Measurements from ENCODE around the gene PADI3. TPM values are rescaled to one million over a fixed set of nuclear protein-coding genes. Genes with fewer than 3 reads are reported as not detected.

Gene PADI3
- total RNA-seq, 2 experiments from 2014 or later, result not detected

- no peak overlapping the region for H3K4me3 Mint-ChIP-seq
- CTCF ChIA-PET, result no interaction called here
- DNase-seq, result no peak
Measured at GRCh38 chr1:17255336-17255735, 6.4 kb downstream of the PADI3 start.

GRCh38 chr1:17258116-17258757 is 9.3 kb downstream of the PADI3 start:
- H3K27me3 Mint-ChIP-seq, result peaks cover 7% of the 10 kb centered on the region
- ChIA-PET CTCF (no interaction called here), POLR2A (no interaction called here)
- no peaks in the 10 kb centered on the region for H3K9me3 Mint-ChIP-seq
- H3K27ac Mint-ChIP-seq, result no peak overlapping the region
- H3K4me1 Mint-ChIP-seq, result no peaks in the 10 kb centered on the region
- no peak overlapping the region for H3K4me3 Mint-ChIP-seq
- no peak for DNase-seq
- no peaks in the 10 kb centered on the region for H3K36me3 Mint-ChIP-seq (ENCODE audit: low read depth)

More at GRCh38 chr1:17255336-17255735, 6.4 kb downstream of the PADI3 start:
- Mint-ChIP-seq H3K4me1 (no peaks in the 10 kb centered on the region), H3K27ac (no peak overlapping the region), H3K36me3 (ENCODE audit: low read depth) (no peaks in the 10 kb centered on the region), H3K27me3 (no peaks in the 10 kb centered on the region), H3K9me3 (no peaks in the 10 kb centered on the region)
- POLR2A ChIA-PET, result no interaction called here

GRCh38 chr1:17258758-17259130 is 9.8 kb downstream of the PADI3 start:
- Mint-ChIP-seq H3K27me3 (peaks cover 9% of the 10 kb centered on the region), H3K36me3 (ENCODE audit: low read depth) (no peaks in the 10 kb centered on the region), H3K9me3 (no peaks in the 10 kb centered on the region), H3K4me3 (no peak overlapping the region), H3K4me1 (no peaks in the 10 kb centered on the region), H3K27ac (no peak overlapping the region)
- no peak for DNase-seq
- ChIA-PET POLR2A (no interaction called here), CTCF (no interaction called here)

GRCh38 chr1:17259233-17259873 is 10.5 kb downstream of the PADI3 start:
- H3K27me3 Mint-ChIP-seq, result peaks cover 12% of the 10 kb centered on the region
- POLR2A ChIA-PET, result no interaction called here
- no peaks in the 10 kb centered on the region for H3K36me3 Mint-ChIP-seq (ENCODE audit: low read depth)
- H3K27ac Mint-ChIP-seq, result no peak overlapping the region
- CTCF ChIA-PET, result no interaction called here
- no peaks in the 10 kb centered on the region for H3K4me1 Mint-ChIP-seq
- H3K4me3 Mint-ChIP-seq, result no peak overlapping the region
- H3K9me3 Mint-ChIP-seq, result no peaks in the 10 kb centered on the region
- no peak for DNase-seq

GRCh38 chr1:17260264-17260663 is 11.4 kb downstream of the PADI3 start:
- Mint-ChIP-seq H3K27ac (no peak overlapping the region), H3K4me3 (no peak overlapping the region), H3K27me3 (peaks cover 13% of the 10 kb centered on the region), H3K36me3 (ENCODE audit: low read depth) (no peaks in the 10 kb centered on the region), H3K4me1 (no peaks in the 10 kb centered on the region), H3K9me3 (no peaks in the 10 kb centered on the region)
- POLR2A ChIA-PET, result no interaction called here
- CTCF ChIA-PET, result no interaction called here
- DNase-seq, result no peak

GRCh38 chr1:17260738-17261137 is 11.8 kb downstream of the PADI3 start:
- Mint-ChIP-seq H3K4me1 (no peaks in the 10 kb centered on the region), H3K27me3 (peaks cover 13% of the 10 kb centered on the region), H3K4me3 (no peak overlapping the region), H3K9me3 (no peaks in the 10 kb centered on the region), H3K36me3 (ENCODE audit: low read depth) (no peaks in the 10 kb centered on the region), H3K27ac (no peak overlapping the region)
- CTCF ChIA-PET, result no interaction called here
- no peak for DNase-seq
- POLR2A ChIA-PET, result no interaction called here

GRCh38 chr1:17263936-17264335 is 15.0 kb downstream of the PADI3 start:
- H3K4me3 Mint-ChIP-seq, result no peak overlapping the region
- POLR2A ChIA-PET, result no interaction called here
- peaks cover 13% of the 10 kb centered on the region for H3K27me3 Mint-ChIP-seq
- CTCF ChIA-PET, result no interaction called here
- no peak overlapping the region for H3K27ac Mint-ChIP-seq
- no peaks in the 10 kb centered on the region for H3K36me3 Mint-ChIP-seq (ENCODE audit: low read depth)
- no peaks in the 10 kb centered on the region for H3K4me1 Mint-ChIP-seq
- H3K9me3 Mint-ChIP-seq, result no peaks in the 10 kb centered on the region
- no peak for DNase-seq

GRCh38 chr1:17264470-17264869 is 15.6 kb downstream of the PADI3 start:
- no peaks in the 10 kb centered on the region for H3K4me1 Mint-ChIP-seq
- ChIA-PET CTCF (no interaction called here), POLR2A (no interaction called here)
- no peaks in the 10 kb centered on the region for H3K9me3 Mint-ChIP-seq
- H3K27ac Mint-ChIP-seq, result no peak overlapping the region
- no peaks in the 10 kb centered on the region for H3K36me3 Mint-ChIP-seq (ENCODE audit: low read depth)
- H3K27me3 Mint-ChIP-seq, result peaks cover 13% of the 10 kb centered on the region
- DNase-seq, result no peak
- no peak overlapping the region for H3K4me3 Mint-ChIP-seq

GRCh38 chr1:17265162-17265561 is 16.3 kb downstream of the PADI3 start:
- no peak for DNase-seq
- Mint-ChIP-seq H3K9me3 (no peaks in the 10 kb centered on the region), H3K4me3 (no peak overlapping the region), H3K4me1 (no peaks in the 10 kb centered on the region), H3K36me3 (ENCODE audit: low read depth) (no peaks in the 10 kb centered on the region), H3K27me3 (peaks cover 13% of the 10 kb centered on the region), H3K27ac (no peak overlapping the region)
- CTCF ChIA-PET, result no interaction called here
- POLR2A ChIA-PET, result no interaction called here

- H3K36me3 Mint-ChIP-seq (ENCODE audit: low read depth), result no peaks in the 10 kb centered on the region
- peaks cover 13% of the 10 kb centered on the region for H3K27me3 Mint-ChIP-seq
- H3K9me3 Mint-ChIP-seq, result no peaks in the 10 kb centered on the region
- no peak overlapping the region for H3K27ac Mint-ChIP-seq
- no peaks in the 10 kb centered on the region for H3K4me1 Mint-ChIP-seq
- no peak for DNase-seq
- ChIA-PET CTCF (no interaction called here), POLR2A (no interaction called here)
- no peak overlapping the region for H3K4me3 Mint-ChIP-seq
Measured at GRCh38 chr1:17265950-17266349, 17.1 kb downstream of the PADI3 start.

- Mint-ChIP-seq H3K36me3 (ENCODE audit: low read depth) (no peaks in the 10 kb centered on the region), H3K9me3 (no peaks in the 10 kb centered on the region), H3K4me1 (no peaks in the 10 kb centered on the region), H3K4me3 (no peak overlapping the region), H3K27me3 (peaks cover 6% of the 10 kb centered on the region), H3K27ac (no peak overlapping the region)
- no peak for DNase-seq
- CTCF ChIA-PET, result interaction anchor here (0.7 kb wide), 1 partner anchor 139 kb away, joined by 3 read pairs; no protein-coding TSS in a partner anchor
- POLR2A ChIA-PET, result no interaction called here
Measured at GRCh38 chr1:17270891-17271765, 22.2 kb downstream of the PADI3 start.

- Mint-ChIP-seq H3K36me3 (ENCODE audit: low read depth) (no peaks in the 10 kb centered on the region), H3K4me1 (no peaks in the 10 kb centered on the region), H3K27me3 (peaks cover 6% of the 10 kb centered on the region), H3K4me3 (no peak overlapping the region), H3K9me3 (no peaks in the 10 kb centered on the region), H3K27ac (no peak overlapping the region)
- POLR2A ChIA-PET, result no interaction called here
- DNase-seq, result no peak
- CTCF ChIA-PET, result interaction anchor here (0.8 kb wide), 1 partner anchor 14 kb away, joined by 3 read pairs; no protein-coding TSS in a partner anchor
Measured at GRCh38 chr1:17272066-17272465, 23.2 kb downstream of the PADI3 start.

- no peak for DNase-seq
- Mint-ChIP-seq H3K27me3 (peaks cover 6% of the 10 kb centered on the region), H3K36me3 (ENCODE audit: low read depth) (no peaks in the 10 kb centered on the region), H3K27ac (no peak overlapping the region), H3K4me3 (no peak overlapping the region), H3K9me3 (no peaks in the 10 kb centered on the region), H3K4me1 (no peaks in the 10 kb centered on the region)
- ChIA-PET POLR2A (no interaction called here), CTCF (interaction anchor here (0.8 kb wide), 1 partner anchor 13 kb away, joined by 3 read pairs; no protein-coding TSS in a partner anchor)
Measured at GRCh38 chr1:17272646-17273045, 23.7 kb downstream of the PADI3 start.

Measured in activated CD4-positive, alpha-beta memory T cell treated with anti-CD3 and anti-CD28 coated beads, Interleukin-2, amount 10 ng/mL, durations not matched to agents 7 days and 5 days (primary cell).